CD4-positive, alpha-beta T cell treated with Interferon alpha-2 for 1 hour (primary cell): ENCODE measurements around the gene PML.

ENCODE experiments used
- DNase-seq, 2 donors: peaks; one replicate each; pipeline ENCODE4 v3.0.0-alpha.2; 2020 to 2022

PML gene

GRCh38 chr15:74013374-74013894 is 18.9 kb downstream of the PML start:
- DNase-seq, result no peak

GRCh38 chr15:74019734-74020133 is 25.2 kb downstream of the PML start:
- no peak for DNase-seq

DNA sequence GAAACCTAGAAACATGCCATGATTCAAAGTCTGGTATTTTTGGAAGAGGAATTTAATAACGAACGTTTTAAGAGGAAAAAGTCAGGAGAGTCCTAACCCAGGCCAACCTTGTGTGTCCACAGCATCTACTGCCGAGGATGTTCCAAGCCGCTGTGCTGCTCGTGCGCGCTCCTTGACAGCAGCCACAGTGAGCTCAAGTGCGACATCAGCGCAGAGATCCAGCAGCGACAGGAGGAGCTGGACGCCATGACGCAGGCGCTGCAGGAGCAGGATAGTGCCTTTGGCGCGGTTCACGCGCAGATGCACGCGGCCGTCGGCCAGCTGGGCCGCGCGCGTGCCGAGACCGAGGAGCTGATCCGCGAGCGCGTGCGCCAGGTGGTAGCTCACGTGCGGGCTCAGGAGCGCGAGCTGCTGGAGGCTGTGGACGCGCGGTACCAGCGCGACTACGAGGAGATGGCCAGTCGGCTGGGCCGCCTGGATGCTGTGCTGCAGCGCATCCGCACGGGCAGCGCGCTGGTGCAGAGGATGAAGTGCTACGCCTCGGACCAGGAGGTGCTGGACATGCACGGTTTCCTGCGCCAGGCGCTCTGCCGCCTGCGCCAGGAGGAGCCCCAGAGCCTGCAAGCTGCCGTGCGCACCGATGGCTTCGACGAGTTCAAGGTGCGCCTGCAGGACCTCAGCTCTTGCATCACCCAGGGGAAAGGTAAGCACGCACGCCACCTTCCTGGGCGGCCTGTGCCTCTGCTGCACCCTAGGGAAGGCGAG is 28.4 kb downstream of the PML start:
- DNase-seq, result no peak

DNA sequence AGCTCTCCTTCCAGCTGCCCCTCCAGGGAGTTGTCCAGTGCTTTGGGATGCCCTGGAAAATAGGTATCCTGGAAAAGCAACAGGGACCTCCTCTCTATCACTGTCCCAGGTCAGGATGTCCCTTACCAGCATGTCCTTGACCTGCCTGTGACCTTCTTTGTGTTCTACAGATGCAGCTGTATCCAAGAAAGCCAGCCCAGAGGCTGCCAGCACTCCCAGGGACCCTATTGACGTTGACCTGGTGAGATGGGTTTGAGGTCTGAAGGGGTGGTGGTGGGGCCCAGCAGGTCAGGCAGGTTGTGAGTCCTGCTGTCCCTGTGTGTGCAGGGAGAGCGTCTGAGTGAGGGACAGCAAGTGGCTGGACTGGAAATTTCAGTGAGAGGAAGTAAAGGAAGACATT is 30.2 kb downstream of the PML start:
- DNase-seq, result no peak

GRCh38 chr15:74025436-74025835 is 30.9 kb downstream of the PML start:
- DNase-seq, result no peak

GRCh38 chr15:74027688-74028087 is 33.2 kb downstream of the PML start:
- DNase-seq, result no peak

GRCh38 chr15:74028646-74029045 is 34.1 kb downstream of the PML start:
- DNase-seq, result no peak

- no peak for DNase-seq
Measured at GRCh38 chr15:74032046-74032445, 37.5 kb downstream of the PML start.

GRCh38 chr15:74032606-74033561 is 38.4 kb downstream of the PML start:
- DNase-seq, result no peak

- no peak for DNase-seq
Measured at GRCh38 chr15:74034206-74034755, 39.8 kb downstream of the PML start.

- DNase-seq, result no peak
Measured at GRCh38 chr15:74035121-74036017, 40.9 kb downstream of the PML start.

- DNase-seq, result no peak
Measured at GRCh38 chr15:74036271-74037170, 42.0 kb downstream of the PML start.

DNA sequence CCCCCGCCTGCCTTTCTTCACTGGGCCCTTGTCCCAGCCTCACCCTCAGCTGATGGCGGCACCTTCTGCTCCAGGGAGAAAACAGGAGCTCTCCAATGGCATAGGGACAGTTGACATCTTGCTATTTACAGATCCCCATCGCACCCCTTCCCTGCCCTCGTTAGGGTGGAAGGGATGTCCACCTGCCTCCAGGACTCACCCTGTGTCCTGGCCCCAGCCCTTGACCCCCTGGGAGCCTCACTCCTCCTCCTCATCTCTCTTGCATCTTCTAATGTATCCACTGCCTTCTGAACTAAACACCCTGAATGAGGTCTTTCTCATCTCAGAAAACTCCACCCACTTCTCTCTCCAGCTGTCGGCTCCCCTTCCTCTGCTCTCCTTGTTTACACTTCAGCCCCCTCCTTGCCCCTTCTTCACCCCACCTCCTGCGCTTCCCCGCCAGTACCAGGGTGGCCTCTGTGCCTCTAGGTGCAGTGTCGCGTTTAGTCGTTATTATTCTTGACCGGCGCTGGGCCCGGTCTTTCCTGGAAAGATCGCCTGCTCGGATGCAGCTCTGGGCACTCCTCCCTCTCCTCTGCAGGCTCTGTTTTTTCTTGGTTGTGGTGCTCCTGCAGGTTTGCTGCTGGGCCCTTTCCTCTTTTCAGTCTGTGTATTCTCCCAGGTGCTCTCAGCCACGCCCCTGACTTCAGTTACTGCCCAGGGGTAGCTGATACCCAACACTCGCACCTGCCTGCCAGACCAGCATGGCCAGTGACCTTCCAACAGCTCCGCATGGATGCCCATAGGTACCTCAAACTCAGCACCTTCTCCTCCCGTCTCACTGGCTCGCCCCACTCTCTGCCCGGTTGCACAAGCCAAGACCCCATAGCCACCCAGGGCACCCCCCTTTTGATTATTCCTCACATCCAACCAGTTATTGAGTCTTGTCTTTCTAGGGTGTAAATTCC is 42.9 kb downstream of the PML start:
- DNase-seq, result no peak

GRCh38 chr15:74038707-74039655 is 44.5 kb downstream of the PML start:
- no peak for DNase-seq

GRCh38 chr15:74039656-74040010 is 45.1 kb downstream of the PML start:
- DNase-seq, result no peak

DNA sequence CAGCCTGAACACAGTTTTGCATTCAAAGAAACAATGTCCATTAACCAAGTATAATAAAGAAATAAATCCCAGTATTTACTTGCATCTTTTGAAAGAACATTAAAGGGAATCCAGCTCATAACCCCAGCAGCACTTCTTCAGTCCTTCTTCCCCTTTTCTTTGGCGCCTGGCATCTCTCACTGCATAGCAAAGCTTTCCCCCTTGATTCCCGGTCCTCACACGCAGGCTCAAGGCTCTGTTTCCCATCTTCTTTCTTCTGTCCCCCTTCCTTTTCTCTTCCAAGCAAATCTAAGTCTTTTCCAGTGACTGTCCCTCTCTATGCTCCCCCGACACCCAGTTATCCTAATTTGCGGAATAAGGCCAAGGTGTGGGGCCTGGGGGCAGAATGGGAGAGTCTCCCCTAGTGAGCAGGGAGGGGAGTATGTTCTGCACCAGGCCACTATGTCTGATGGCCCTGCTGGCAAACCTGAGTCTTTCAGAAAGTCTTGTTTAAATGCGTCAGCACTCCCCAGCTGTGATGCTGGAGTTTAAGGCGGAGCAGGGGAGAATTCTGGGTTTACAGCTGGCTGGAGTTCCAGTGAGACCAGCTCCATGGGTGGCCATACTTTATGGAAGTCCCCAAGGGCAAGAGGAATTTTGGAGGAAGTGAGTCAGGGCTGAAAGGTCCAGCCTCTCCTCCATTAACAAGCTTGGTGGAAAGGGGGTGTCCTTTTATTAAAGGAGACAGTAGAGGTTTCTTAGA is 45.8 kb downstream of the PML start:
- no peak for DNase-seq

DNA sequence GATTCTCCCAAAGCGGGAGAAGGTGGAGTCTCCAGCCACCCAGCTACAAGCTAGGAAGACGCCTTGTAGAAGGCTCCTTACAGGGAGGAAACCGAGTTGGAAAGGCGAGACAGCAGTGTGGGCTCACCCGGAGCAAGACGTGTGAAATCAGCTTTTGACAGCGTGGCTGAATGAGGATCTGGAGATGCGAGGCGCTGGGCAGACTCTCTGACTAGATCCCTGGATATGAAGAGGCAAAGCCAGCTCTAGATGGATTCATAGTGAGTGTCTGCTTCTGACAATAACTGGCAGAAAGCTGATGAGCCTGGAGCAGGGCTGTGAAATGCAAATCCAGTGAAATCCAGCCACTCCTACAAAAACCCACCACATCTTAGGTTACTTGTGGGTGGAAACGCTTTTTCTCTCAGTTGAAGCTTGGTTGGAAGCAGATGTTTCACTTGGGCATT is 46.8 kb downstream of the PML start:
- DNase-seq, result no peak

- no peak for DNase-seq
Measured at GRCh38 chr15:74041777-74042435, 47.4 kb downstream of the PML start.
